DND-41 (cell line): Measurements from ENCODE around the gene HNRNPA1L2.

Source experiments
- EZH2 ChIP-seq: IDR thresholded peaks from 3 replicates; pipeline ENCODE4 v1.6.1; 2012; ENCODE audit warnings: borderline replicate concordance, low read depth, mild to moderate bottlenecking, moderate library complexity, low read length, inconsistent platforms; ENCODE audit not compliant: severe bottlenecking
- TF ChIP-seq, protein P1 (sequence below): IDR thresholded peaks from 2 replicates; pipeline ENCODE4 v1.5.1; 2012; ENCODE audit warnings: borderline replicate concordance, low read length, moderate library complexity, mild to moderate bottlenecking; ENCODE audit not compliant: poor library complexity, severe bottlenecking; ENCODE audit errors: extremely low read depth

DNA sequence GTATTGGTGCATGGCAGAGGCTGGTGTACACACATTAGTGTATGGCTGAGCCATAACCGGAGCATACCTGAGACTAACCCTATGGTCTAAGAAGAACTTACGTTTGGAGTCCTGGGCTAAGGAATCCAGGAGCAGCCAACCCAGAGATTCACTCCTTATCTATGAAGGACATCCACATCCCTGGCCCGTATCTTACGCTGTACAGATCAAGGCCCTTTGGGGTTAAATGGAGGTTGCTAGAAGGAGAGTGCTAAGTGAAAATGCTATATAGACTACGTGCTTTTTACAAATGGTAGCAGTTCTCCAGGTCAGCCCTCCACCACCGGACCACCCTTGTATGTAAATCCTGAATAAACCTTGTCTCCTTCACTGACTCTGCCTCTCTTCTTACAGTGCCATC is 8.5 kb downstream of the HNRNPA1L2 start:
- TF ChIP-seq, protein P1, sequence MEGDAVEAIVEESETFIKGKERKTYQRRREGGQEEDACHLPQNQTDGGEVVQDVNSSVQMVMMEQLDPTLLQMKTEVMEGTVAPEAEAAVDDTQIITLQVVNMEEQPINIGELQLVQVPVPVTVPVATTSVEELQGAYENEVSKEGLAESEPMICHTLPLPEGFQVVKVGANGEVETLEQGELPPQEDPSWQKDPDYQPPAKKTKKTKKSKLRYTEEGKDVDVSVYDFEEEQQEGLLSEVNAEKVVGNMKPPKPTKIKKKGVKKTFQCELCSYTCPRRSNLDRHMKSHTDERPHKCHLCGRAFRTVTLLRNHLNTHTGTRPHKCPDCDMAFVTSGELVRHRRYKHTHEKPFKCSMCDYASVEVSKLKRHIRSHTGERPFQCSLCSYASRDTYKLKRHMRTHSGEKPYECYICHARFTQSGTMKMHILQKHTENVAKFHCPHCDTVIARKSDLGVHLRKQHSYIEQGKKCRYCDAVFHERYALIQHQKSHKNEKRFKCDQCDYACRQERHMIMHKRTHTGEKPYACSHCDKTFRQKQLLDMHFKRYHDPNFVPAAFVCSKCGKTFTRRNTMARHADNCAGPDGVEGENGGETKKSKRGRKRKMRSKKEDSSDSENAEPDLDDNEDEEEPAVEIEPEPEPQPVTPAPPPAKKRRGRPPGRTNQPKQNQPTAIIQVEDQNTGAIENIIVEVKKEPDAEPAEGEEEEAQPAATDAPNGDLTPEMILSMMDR, result no peak
- TF ChIP-seq EZH2, result no peak
